ENCODE measurements around the gene AHSG. TPM values are rescaled to one million over a fixed set of nuclear protein-coding genes. Genes with fewer than 3 reads are reported as not detected.
"Not testable (repeated sequence)": the region's sequence is repeated elsewhere in the genome, so short reads cannot be mapped to it uniquely, and the experiment has no call there.

The AHSG gene
- total RNA-seq, 1 donor from 2014 or later: not detected

GRCh38 chr3:186630950-186631641, 18.2 kb downstream of the AHSG start:
- no peak for TF ChIP-seq CTCF (conservative IDR thresholded peaks at IDR 0.05; ENCODE audit: low read depth, low read length)
- no peak for DNase-seq (ENCODE audit: low read depth)
- H3K4me3 ChIP-seq (ENCODE audit: low read depth, low read length): no peak overlapping the region

- TF ChIP-seq CTCF (conservative IDR thresholded peaks at IDR 0.05; ENCODE audit: low read depth, low read length): no peak
- DNase-seq (ENCODE audit: low read depth): no peak
- H3K4me3 ChIP-seq (ENCODE audit: low read depth, low read length): no peak overlapping the region
These were observed 20.6 kb downstream of the AHSG start for GRCh38 chr3:186633481-186633880.

- not testable (repeated sequence) for DNase-seq (ENCODE audit: low read depth); H3K4me3 ChIP-seq (ENCODE audit: low read depth, low read length)
These were observed 21.3 kb downstream of the AHSG start for GRCh38 chr3:186634207-186634606.

GRCh38 chr3:186635532-186635931, 22.7 kb downstream of the AHSG start:
- DNase-seq (ENCODE audit: low read depth): no peak
- H3K4me3 ChIP-seq (ENCODE audit: low read depth, low read length): no peak overlapping the region
- no peak for TF ChIP-seq CTCF (conservative IDR thresholded peaks at IDR 0.05; ENCODE audit: low read depth, low read length)

- no peak for TF ChIP-seq CTCF (conservative IDR thresholded peaks at IDR 0.05; ENCODE audit: low read depth, low read length)
- H3K4me3 ChIP-seq (ENCODE audit: low read depth, low read length): no peak overlapping the region
- DNase-seq (ENCODE audit: low read depth): no peak
These were observed 23.7 kb downstream of the AHSG start for GRCh38 chr3:186636536-186636935.

GRCh38 chr3:186637686-186638085, 24.8 kb downstream of the AHSG start:
- DNase-seq (ENCODE audit: low read depth): no peak
- TF ChIP-seq CTCF (conservative IDR thresholded peaks at IDR 0.05; ENCODE audit: low read depth, low read length): no peak
- H3K4me3 ChIP-seq (ENCODE audit: low read depth, low read length): no peak overlapping the region

GRCh38 chr3:186638259-186638658, 25.4 kb downstream of the AHSG start:
- no peak overlapping the region for H3K4me3 ChIP-seq (ENCODE audit: low read depth, low read length)
- DNase-seq (ENCODE audit: low read depth): no peak
- TF ChIP-seq CTCF (conservative IDR thresholded peaks at IDR 0.05; ENCODE audit: low read depth, low read length): no peak
